ENCODE measurements around the gene C15orf61.

DNA sequence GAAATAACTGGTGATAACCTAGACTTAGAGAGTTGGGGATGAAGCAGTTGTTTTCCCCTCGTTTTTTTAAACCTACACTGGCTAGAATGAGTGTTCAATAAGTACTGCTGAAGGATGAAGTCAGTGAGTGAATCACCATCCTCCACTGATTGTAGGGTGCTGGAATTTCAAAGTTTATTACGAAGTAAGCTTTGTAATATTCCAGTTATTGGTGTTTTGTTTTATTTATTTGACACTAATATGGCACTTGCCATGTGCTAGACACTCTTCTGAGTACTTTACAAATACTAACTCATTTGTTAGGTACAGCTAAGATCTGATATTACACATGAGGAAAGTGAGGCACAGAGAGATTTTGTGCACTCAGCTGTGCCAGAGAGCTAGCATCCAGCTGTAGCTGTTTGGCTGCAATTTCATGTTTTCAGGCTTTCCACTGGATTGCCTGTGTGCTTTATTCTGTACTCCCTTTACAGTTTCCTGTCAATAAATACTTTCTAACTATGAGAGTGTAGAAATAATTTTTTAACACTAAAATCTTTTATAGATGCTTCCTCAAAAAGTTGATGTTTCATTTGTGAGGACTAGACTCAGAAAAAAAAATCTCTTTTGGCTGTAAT lies 27.4 kb downstream of the C15orf61 start:
- TF ChIP-seq, protein P1, sequence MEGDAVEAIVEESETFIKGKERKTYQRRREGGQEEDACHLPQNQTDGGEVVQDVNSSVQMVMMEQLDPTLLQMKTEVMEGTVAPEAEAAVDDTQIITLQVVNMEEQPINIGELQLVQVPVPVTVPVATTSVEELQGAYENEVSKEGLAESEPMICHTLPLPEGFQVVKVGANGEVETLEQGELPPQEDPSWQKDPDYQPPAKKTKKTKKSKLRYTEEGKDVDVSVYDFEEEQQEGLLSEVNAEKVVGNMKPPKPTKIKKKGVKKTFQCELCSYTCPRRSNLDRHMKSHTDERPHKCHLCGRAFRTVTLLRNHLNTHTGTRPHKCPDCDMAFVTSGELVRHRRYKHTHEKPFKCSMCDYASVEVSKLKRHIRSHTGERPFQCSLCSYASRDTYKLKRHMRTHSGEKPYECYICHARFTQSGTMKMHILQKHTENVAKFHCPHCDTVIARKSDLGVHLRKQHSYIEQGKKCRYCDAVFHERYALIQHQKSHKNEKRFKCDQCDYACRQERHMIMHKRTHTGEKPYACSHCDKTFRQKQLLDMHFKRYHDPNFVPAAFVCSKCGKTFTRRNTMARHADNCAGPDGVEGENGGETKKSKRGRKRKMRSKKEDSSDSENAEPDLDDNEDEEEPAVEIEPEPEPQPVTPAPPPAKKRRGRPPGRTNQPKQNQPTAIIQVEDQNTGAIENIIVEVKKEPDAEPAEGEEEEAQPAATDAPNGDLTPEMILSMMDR (IDR thresholded peaks at IDR 0.05 in 8 of 11, conservative IDR thresholded peaks at IDR 0.05 in 3 of 11): no peak
- TF ChIP-seq POLR2A (IDR thresholded peaks at IDR 0.05): no peak

Measured in spleen (tissue), 7 donors.